ENCODE data around the gene BCL11B. TPM values are rescaled to one million over a fixed set of nuclear protein-coding genes. Genes with fewer than 3 reads are reported as not detected.

BCL11B gene
- total and polyA plus RNA-seq, 10 of the 15 experiments (the other 5 are each of a cell fraction or from before 2014, with no cell fraction given) = 0.38 to 5.5 (median 1.3) TPM

DNA sequence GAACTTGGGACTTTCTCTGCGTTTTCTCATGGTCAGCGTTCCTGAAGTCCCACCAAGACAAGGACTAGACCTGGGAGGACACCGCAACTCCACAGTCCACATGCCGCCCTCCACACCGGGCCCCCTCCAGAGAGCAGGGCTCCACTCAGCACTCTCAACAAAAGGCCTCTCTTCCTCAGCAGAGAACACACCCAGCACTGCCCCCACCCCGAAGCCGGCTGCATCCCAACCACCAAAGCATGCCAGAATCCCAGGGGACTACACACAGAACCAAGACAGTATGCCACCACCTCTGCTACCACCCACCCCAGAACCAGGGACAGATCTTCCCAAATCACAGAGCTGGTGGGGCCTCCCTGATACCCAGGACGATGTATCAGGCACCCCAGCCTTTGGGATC is 88.3 kb downstream of the BCL11B start:
- ChIA-PET POLR2A (no interaction called here), CTCF (no interaction called here), RAD21 (ENCODE audit: unreplicated experiment) (no interaction called here), SMC1A (ENCODE audit: uncharacterized antibody, unreplicated experiment) (no interaction called here)
- no peak for FAIRE-seq
- H3K4me1 ChIP-seq (ENCODE audit: control insufficient read depth, insufficient read depth, low read length) = no peaks in the 10 kb centered on the region
- in situ Hi-C loops (cut with MboI) = no loop called here
- intact Hi-C loops (cut with micrococcal nuclease; ENCODE audit: unreplicated experiment) = no loop called here
- 36% methylated on average over 8 of the region's 8 CpGs for WGBS (ENCODE audit: insufficient coverage, insufficient replicate concordance, low lambda C conversion rate, missing lambda C conversion rate)
- no peaks in the 10 kb centered on the region for H4K20me1 ChIP-seq (ENCODE audit: control insufficient read depth, insufficient read depth)
- no peak overlapping the region for H3K4me2 ChIP-seq (ENCODE audit: control insufficient read depth, insufficient read depth)
- H3K9ac ChIP-seq (ENCODE audit: control insufficient read depth, insufficient read depth, low read length) = no peak overlapping the region
- no TSS peak for BruUV-seq (replicated peaks)
- H2AFZ ChIP-seq (ENCODE audit: control insufficient read depth, low read depth, low read length) = no peak overlapping the region
- H3K27ac ChIP-seq (ENCODE audit: control insufficient read depth, insufficient read depth) = no peak overlapping the region
- no peak overlapping the region for H3K4me3 ChIP-seq
- H3K79me2 ChIP-seq (ENCODE audit: control insufficient read depth, insufficient read depth, low read length) = no peaks in the 10 kb centered on the region
- no peaks in the 10 kb centered on the region for H3K27me3 ChIP-seq (replicated peaks in 1 of 2; ENCODE audit: control insufficient read depth in 2 of 2, insufficient read depth in 2 of 2, low read length in 1 of 2)
- DNase-seq (ENCODE audit: low read depth, low spot score) = no peak
- no peaks in the 10 kb centered on the region; the same call in 2 of the 3 replicates for H3K9me3 ChIP-seq (replicated peaks; ENCODE audit: control insufficient read depth, insufficient read depth, low read length)
- no peaks in the 10 kb centered on the region for H3K36me3 ChIP-seq (ENCODE audit: control insufficient read depth in 2 of 2, insufficient read depth in 2 of 2, low read length in 1 of 2)
- no peak for ATAC-seq
- TF ChIP-seq SIX5 (IDR thresholded peaks at IDR 0.05; ENCODE audit: low read depth, low read length, severe bottlenecking) (no peak), KAT2A (conservative IDR thresholded peaks at IDR 0.05; ENCODE audit: control insufficient read depth, low read depth, low read length) (no peak), EZH2 (IDR thresholded peaks at IDR 0.05; ENCODE audit: borderline replicate concordance, control insufficient read depth, low read depth, low read length) (no peak), BRCA1 (IDR thresholded peaks at IDR 0.05; ENCODE audit: low read depth, low read length) (no peak), ELK1 (IDR thresholded peaks at IDR 0.05; ENCODE audit: low read depth, low read length) (no peak), BMI1 (IDR thresholded peaks at IDR 0.05; ENCODE audit: borderline replicate concordance) (no peak), MYC (IDR thresholded peaks at IDR 0.05; ENCODE audit: insufficient read depth, insufficient read length, insufficient replicate concordance, low read length, severe bottlenecking) (no peak), USF1 (IDR thresholded peaks at IDR 0.05; ENCODE audit: borderline replicate concordance, extremely low read length, insufficient read depth, low read depth, low read length) (no peak), ZBTB4 (CRISPR knock-in tag; IDR thresholded peaks at IDR 0.05) (no peak), ESRRA (IDR thresholded peaks at IDR 0.05; ENCODE audit: low read length) (no peak), E4F1 (IDR thresholded peaks at IDR 0.05; ENCODE audit: borderline replicate concordance, partially characterized antibody) (no peak), KLF5 (IDR thresholded peaks at IDR 0.05; ENCODE audit: partially characterized antibody) (no peak)
- TF ChIP-seq, protein P1, sequence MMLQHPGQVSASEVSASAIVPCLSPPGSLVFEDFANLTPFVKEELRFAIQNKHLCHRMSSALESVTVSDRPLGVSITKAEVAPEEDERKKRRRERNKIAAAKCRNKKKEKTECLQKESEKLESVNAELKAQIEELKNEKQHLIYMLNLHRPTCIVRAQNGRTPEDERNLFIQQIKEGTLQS (IDR thresholded peaks at IDR 0.05; ENCODE audit: borderline replicate concordance, extremely low read depth, low read depth, low read length) = no peak
- TF ChIP-seq, protein P2, sequence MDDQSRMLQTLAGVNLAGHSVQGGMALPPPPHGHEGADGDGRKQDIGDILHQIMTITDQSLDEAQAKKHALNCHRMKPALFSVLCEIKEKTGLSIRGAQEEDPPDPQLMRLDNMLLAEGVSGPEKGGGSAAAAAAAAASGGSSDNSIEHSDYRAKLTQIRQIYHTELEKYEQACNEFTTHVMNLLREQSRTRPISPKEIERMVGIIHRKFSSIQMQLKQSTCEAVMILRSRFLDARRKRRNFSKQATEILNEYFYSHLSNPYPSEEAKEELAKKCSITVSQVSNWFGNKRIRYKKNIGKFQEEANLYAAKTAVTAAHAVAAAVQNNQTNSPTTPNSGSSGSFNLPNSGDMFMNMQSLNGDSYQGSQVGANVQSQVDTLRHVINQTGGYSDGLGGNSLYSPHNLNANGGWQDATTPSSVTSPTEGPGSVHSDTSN (IDR thresholded peaks at IDR 0.05; ENCODE audit: insufficient replicate concordance, low read depth, low read length) = no peak
